SK-N-SH (cell line): Measurements from ENCODE around the gene TRPV2.

Source experiments
- CTCF ChIP-seq: fragments of 200-600 bp; sonication (generic); IDR thresholded peaks from 2 replicates; pipeline ENCODE4 v1.6.1; 2017; ENCODE audit warnings: antibody characterized with exemption, mild to moderate bottlenecking, moderate library complexity
- ELF1 ChIP-seq: IDR thresholded peaks from 2 replicates; pipeline ENCODE4 v1.4.0; 2012
- EP300 ChIP-seq, 2 experiments: IDR thresholded peaks; 2 replicates each; pipeline versions ENCODE4 v1.4.0 to v1.6.1; 2012; ENCODE audit warnings: borderline replicate concordance in 1 of 2, low read depth in 1 of 2, low read length in 1 of 2
- FOXM1 ChIP-seq: IDR thresholded peaks from 2 replicates; pipeline ENCODE4 v1.4.0; 2012; ENCODE audit warnings: low read depth, mild to moderate bottlenecking
- JUND ChIP-seq: IDR thresholded peaks from 2 replicates; pipeline ENCODE4 v1.4.0; 2012
- MAX ChIP-seq: IDR thresholded peaks from 2 replicates; pipeline ENCODE4 v1.4.0; 2012; ENCODE audit warnings: low read depth
- POLR2AphosphoS5 ChIP-seq: IDR thresholded peaks from 2 replicates; pipeline ENCODE4 v1.6.1; 2012; ENCODE audit warnings: low read depth, low read length
- RFX5 ChIP-seq: IDR thresholded peaks from 2 replicates; pipeline ENCODE4 v1.6.1; 2012; ENCODE audit warnings: mild to moderate bottlenecking, improper control_type of control experiment, low read length
- SMC3 ChIP-seq: IDR thresholded peaks from 2 replicates; pipeline ENCODE4 v1.6.1; 2012; ENCODE audit warnings: low read depth, low read length, improper control_type of control experiment
- TAF1 ChIP-seq: IDR thresholded peaks from 2 replicates; pipeline ENCODE4 v1.6.1; 2012; ENCODE audit warnings: low read depth, mild to moderate bottlenecking, low read length, moderate library complexity, borderline replicate concordance
- TCF12 ChIP-seq: IDR thresholded peaks from 2 replicates; pipeline ENCODE4 v1.4.0; 2012
- TEAD4 ChIP-seq: IDR thresholded peaks from 2 replicates; pipeline ENCODE4 v1.4.0; 2012; ENCODE audit warnings: mild to moderate bottlenecking, borderline replicate concordance; ENCODE audit not compliant: insufficient read depth
- YY1 ChIP-seq: IDR thresholded peaks from 2 replicates; pipeline ENCODE4 v1.4.0; 2012; ENCODE audit warnings: low read depth, mild to moderate bottlenecking

GRCh38 chr17:16450028-16450427 lies 34.7 kb downstream of the TRPV2 start:
- TF ChIP-seq POLR2AphosphoS5 (no peak), CTCF (no peak), MAX (no peak), EP300 (IDR thresholded peaks at IDR 0.05; ENCODE audit: borderline replicate concordance in 1 of 2, low read depth in 1 of 2, low read length in 1 of 2) (no peak), JUND (no peak), FOXM1 (no peak), RFX5 (no peak), SMC3 (no peak), YY1 (no peak), TEAD4 (no peak), TCF12 (no peak), ELF1 (no peak), TAF1 (no peak)
